Calu3 (cell line): ENCODE measurements around the gene AGBL1. TPM values are rescaled to one million over a fixed set of nuclear protein-coding genes. Genes with fewer than 3 reads are reported as not detected.

Experiments used
- BruUV-seq: library from RNA; stranded (reverse); fragments of 400-500 nt; replicated peaks from 2 replicates; lab custom pipeline; 2021; lab: Mats Ljungman, UMichigan
- CTCF ChIA-PET: fragments of 300-600 bp; sonication (Branson Sonifier 250); formaldehyde crosslinking; loops from one replicate; lab custom pipeline; 2022; ENCODE audit warnings: antibody characterized with exemption; lab: Charles Lee
- DNase-seq: peaks from one replicate; pipeline ENCODE4 v3.0.0; 2022
- H3K27ac Mint-ChIP-seq: one replicate; pipeline ENCODE4 v1.8.0; 2022; ENCODE audit warnings: mixed read lengths; ENCODE audit not compliant: unreplicated experiment
- H3K27me3 Mint-ChIP-seq: one replicate; pipeline ENCODE4 v1.8.0; 2022; ENCODE audit warnings: mixed read lengths; ENCODE audit not compliant: unreplicated experiment
- H3K36me3 Mint-ChIP-seq: one replicate; pipeline ENCODE4 v1.8.0; 2022; ENCODE audit warnings: mild to moderate bottlenecking, moderate library complexity, mixed read lengths; ENCODE audit not compliant: insufficient read depth, unreplicated experiment
- H3K4me1 Mint-ChIP-seq: one replicate; pipeline ENCODE4 v1.8.0; 2022; ENCODE audit warnings: mild to moderate bottlenecking, low read depth, mixed read lengths; ENCODE audit not compliant: unreplicated experiment
- H3K4me3 Mint-ChIP-seq: one replicate; pipeline ENCODE4 v1.8.0; 2022; ENCODE audit warnings: mild to moderate bottlenecking, low read depth, moderate library complexity, mixed read lengths; ENCODE audit not compliant: unreplicated experiment
- H3K9me3 Mint-ChIP-seq: one replicate; pipeline ENCODE4 v1.8.0; 2022; ENCODE audit warnings: low read depth, mixed read lengths; ENCODE audit not compliant: unreplicated experiment
- intact Hi-C: fragments of 100-400 bp; cut with micrococcal nuclease; formaldehyde crosslinking; loops from one replicate; pipeline ENCODE4 v1.10.0; 2022; ENCODE audit not compliant: unreplicated experiment
- total RNA-seq: library from RNA; stranded (reverse); gene quantifications from 2 replicates; pipeline ENCODE4 v1.2.3, GENCODE V29; 2022
- TF ChIP-seq, protein P1 (sequence below): fragments of 200-600 bp; IDR thresholded peaks from one replicate; pipeline ENCODE4 v1.8.0; 2022; ENCODE audit warnings: antibody characterized with exemption; ENCODE audit not compliant: unreplicated experiment

Gene AGBL1
- total RNA-seq, 1 experiment from 2014 or later: not detected

GRCh38 chr15:86700864-86701610, 621.4 kb downstream of the AGBL1 start:
- peaks cover 9% of the 10 kb centered on the region for H3K9me3 Mint-ChIP-seq
- CTCF ChIA-PET: no interaction called here

GRCh38 chr15:86701611-86701963, 621.9 kb downstream of the AGBL1 start:
- Mint-ChIP-seq H3K4me1 (no peaks in the 10 kb centered on the region), H3K36me3 (no peaks in the 10 kb centered on the region), H3K9me3 (peaks cover 9% of the 10 kb centered on the region), H3K27me3 (no peaks in the 10 kb centered on the region), H3K27ac (no peak overlapping the region), H3K4me3 (no peak overlapping the region)
- no peak for DNase-seq
- CTCF ChIA-PET: interaction anchor here (0.8 kb wide), 1 partner anchor 1465 kb away, joined by 12 read pairs; no protein-coding TSS in a partner anchor
- TF ChIP-seq, protein P1, sequence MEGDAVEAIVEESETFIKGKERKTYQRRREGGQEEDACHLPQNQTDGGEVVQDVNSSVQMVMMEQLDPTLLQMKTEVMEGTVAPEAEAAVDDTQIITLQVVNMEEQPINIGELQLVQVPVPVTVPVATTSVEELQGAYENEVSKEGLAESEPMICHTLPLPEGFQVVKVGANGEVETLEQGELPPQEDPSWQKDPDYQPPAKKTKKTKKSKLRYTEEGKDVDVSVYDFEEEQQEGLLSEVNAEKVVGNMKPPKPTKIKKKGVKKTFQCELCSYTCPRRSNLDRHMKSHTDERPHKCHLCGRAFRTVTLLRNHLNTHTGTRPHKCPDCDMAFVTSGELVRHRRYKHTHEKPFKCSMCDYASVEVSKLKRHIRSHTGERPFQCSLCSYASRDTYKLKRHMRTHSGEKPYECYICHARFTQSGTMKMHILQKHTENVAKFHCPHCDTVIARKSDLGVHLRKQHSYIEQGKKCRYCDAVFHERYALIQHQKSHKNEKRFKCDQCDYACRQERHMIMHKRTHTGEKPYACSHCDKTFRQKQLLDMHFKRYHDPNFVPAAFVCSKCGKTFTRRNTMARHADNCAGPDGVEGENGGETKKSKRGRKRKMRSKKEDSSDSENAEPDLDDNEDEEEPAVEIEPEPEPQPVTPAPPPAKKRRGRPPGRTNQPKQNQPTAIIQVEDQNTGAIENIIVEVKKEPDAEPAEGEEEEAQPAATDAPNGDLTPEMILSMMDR: no peak
- BruUV-seq: no TSS peak
- intact Hi-C loops: no loop called here

More at GRCh38 chr15:86700864-86701610, 621.4 kb downstream of the AGBL1 start:
- DNase-seq: no peak
- H3K4me3 Mint-ChIP-seq: no peak overlapping the region
- H3K36me3 Mint-ChIP-seq: no peaks in the 10 kb centered on the region
- TF ChIP-seq, protein P1: no peak
- BruUV-seq: no TSS peak
- H3K27ac Mint-ChIP-seq: no peak overlapping the region
- intact Hi-C loops: no loop called here
- H3K27me3 Mint-ChIP-seq: no peaks in the 10 kb centered on the region
- no peaks in the 10 kb centered on the region for H3K4me1 Mint-ChIP-seq

DNA sequence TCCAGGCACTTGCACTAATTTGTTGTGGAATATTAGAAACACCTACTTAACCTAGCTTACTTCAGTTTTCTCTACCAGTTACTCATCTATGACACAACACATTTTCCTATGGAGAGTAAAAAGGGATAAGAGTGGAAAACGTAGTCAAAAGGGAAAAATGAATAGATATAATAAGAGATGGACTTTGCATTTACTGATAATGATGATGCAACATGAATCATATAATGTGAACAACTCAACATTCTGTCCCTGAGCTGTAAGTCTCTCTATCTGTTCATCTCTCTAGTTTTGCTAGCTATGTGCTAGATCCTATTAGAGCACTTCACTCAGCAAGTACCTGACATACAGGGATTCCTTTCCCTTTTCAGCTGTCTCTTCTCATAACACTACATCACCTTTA, 627.1 kb downstream of the AGBL1 start:
- CTCF ChIA-PET: no interaction called here
- no peak overlapping the region for H3K27ac Mint-ChIP-seq
- no peak for DNase-seq
- no peak overlapping the region for H3K4me3 Mint-ChIP-seq
- no peaks in the 10 kb centered on the region for H3K27me3 Mint-ChIP-seq
- TF ChIP-seq, protein P1: no peak
- no peaks in the 10 kb centered on the region for H3K36me3 Mint-ChIP-seq
- H3K9me3 Mint-ChIP-seq: peaks cover 12% of the 10 kb centered on the region
- H3K4me1 Mint-ChIP-seq: no peaks in the 10 kb centered on the region
- no TSS peak for BruUV-seq
- intact Hi-C loops: no loop called here

GRCh38 chr15:86711476-86711875, 631.8 kb downstream of the AGBL1 start:
- no peak overlapping the region for H3K27ac Mint-ChIP-seq
- H3K27me3 Mint-ChIP-seq: no peaks in the 10 kb centered on the region
- H3K4me1 Mint-ChIP-seq: no peaks in the 10 kb centered on the region
- no peak overlapping the region for H3K4me3 Mint-ChIP-seq
- intact Hi-C loops: no loop called here
- no TSS peak for BruUV-seq
- no peak for DNase-seq
- H3K9me3 Mint-ChIP-seq: peaks cover 8% of the 10 kb centered on the region
- H3K36me3 Mint-ChIP-seq: no peaks in the 10 kb centered on the region
- CTCF ChIA-PET: no interaction called here
- TF ChIP-seq, protein P1: no peak
